CD4-positive, alpha-beta T cell treated with Interleukin-6 at 100 ng/mL for 8 hours (primary cell): ENCODE results near the gene ROPN1B.

Experiments used
- DNase-seq: peaks from one replicate; pipeline ENCODE4 v3.0.0-alpha.2; 2020; ENCODE audit warnings: mixed read lengths, low spot score

ROPN1B gene

DNA sequence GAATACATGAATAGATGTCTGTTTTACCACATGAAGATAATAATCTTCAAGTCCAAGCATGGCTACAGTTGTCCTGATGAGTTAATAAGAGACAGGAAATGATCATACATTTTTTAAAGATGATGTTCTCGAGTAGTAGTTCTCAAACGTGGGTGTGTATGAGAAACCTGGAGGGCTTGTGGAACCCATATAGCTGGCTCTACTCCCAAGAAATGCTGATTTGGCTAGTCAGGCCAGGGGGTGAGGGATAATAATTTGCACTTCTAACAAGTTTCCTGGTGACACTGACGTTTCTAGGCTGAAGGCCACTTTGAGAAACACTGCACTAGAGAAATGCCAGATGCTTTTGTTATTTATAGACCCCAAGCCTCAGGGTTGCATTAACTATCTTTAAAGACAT, 37.0 kb downstream of the ROPN1B start:
- no peak for DNase-seq

DNA sequence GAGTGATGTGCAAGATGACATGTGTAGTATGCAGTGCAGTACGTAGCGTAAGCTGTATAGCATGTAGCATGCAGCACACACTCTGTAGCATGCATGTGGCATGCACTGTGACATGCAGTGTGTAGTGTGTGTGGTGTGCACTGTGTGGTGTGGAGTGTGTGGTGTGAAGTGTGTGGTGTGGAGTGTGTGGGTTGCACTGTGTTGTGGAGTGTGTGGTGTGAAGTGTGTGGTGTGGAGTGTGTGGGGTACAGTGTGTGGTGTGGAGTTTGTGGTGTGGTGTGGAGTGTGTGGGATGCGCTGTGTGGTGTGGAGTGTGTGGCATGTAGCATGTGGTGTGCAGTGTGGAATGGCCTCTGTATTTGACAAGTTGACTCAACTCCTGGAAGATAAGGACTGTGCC, 39.2 kb downstream of the ROPN1B start:
- no peak for DNase-seq

DNA sequence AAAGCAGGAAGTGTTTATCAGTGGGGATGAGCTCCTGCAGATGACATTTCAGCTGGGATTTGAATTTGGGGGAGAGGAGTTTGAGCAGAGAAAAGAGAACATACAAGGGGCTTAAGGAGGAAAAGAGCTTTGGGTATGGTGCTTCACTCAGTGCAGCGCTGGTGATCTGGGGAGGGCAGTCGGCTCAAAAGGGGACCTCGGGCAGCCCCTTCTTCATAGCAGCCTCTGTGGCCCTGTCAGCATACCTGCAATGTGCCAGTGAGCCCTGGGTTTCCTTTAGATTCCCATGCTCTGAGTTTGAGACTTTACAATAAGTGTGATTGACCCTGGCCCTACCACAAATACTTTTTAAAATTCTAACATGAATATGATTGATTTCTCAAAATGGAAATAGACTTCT, 40.2 kb downstream of the ROPN1B start:
- no peak for DNase-seq

DNA sequence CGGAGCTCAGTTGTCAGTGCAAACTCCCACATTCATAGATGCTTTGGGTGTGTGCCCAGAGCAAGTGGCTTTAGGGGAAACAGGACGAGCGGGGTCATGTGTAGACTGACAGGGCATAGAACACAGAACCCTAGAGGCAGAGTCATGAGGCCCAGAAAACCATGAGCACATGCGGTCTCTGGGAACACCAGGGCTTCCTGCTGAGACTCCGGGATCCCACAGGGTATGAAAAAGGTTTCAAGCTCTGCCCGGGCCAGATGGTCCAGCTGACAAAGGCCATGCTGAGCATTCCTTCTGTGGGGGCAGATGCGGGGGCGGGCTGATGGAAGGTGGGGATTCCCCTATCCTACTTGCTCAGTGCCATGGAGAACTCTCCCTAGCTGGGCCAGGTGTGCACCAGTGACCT, 44.8 kb downstream of the ROPN1B start:
- DNase-seq, result no peak

DNA sequence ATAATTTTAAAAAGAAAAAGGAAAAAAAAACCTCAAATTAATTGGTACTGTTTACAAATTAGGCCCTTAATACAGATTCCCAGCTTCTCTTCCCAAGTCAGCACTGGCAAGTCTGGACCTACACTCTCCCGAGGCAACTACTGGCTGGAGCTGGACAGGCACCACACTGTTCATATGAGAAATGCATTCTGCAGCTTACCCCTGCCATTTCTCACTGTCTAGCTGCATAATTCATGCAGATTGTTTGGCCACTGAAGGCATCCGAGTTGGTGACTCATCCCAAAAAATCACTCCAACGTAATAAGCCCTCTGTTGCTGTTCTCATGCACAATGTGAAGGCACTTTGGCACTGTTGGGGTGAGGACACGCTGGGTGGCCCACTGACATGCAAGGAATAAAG, 45.3 kb downstream of the ROPN1B start:
- DNase-seq, result no peak

DNA sequence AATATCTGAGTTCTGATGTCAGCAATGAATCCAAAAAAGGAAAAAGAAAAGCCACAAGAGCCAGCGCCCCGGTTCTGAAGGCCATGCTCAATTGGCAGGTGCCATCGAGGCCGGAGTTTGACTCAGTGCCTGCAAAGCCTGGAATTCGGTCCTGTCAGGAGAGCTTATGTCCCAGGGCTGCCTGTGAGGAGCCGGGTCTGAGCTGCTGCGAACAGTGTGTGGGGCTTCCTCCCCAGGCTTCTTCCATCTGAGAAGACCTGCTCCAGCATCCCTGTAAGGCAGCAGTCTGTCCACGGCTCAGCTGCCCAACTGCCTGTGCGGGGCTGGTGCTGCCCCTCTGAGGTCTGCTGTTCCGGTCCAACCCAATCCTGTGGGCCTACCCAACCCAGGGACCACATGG, 46.1 kb downstream of the ROPN1B start:
- no peak for DNase-seq

DNA sequence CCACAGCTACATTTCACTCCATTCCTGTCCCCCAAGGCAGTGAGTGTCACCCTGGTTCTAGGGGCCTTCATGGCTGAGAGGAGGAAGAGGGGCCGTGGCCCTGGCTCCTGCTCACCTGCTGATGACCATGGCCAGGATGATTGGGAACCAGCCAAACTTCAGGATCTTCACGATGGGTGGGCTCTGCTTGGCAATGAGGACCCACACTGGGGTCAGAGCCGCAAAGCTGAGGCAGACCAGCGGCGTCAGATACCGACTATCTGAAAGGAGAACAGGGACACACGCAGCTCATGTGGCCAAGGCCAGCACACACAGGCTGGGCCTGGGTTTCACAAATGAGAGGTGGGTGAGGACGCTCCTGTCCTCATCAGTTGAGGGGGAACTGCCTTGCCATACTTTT, 47.6 kb downstream of the ROPN1B start:
- DNase-seq, result no peak

DNA sequence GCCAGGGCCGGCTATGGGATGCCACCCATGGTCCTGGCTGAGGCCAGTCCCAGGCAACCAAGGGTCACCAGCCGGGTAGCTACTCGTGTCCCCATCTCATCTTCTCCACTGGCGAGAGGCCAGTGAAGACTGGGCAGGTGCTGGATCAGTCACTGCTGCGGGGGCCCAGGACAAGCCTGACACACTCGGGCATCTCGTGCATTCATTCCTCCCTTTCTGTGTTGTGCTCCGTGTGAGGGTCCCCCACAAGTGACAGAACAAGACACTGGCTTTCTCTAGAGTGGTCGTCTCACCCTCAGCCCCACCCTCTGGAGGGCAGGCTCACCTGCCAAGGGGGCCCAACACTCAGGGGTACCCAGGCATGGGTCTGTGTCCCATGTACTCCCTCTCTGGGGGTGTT, 48.4 kb downstream of the ROPN1B start:
- DNase-seq, result no peak

DNA sequence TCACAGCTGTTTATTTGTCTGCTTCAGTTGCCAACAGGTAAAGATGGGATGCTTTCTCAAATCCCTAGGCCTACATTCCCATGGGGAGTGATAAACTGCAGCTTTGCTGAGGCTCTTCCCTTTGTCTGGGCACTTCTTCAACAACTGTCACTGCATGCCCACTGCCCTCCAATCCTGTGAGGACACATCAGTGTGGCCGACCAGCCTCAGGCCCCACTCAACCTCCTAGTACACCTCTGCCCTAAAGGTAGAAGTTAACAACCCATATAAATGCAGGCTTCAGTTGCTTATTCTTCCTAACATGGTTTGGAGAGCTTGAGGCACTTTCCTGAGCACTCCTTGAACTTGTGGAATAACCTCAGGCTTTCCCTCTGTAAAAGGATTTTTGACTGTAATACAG, 49.6 kb downstream of the ROPN1B start:
- no peak for DNase-seq

DNA sequence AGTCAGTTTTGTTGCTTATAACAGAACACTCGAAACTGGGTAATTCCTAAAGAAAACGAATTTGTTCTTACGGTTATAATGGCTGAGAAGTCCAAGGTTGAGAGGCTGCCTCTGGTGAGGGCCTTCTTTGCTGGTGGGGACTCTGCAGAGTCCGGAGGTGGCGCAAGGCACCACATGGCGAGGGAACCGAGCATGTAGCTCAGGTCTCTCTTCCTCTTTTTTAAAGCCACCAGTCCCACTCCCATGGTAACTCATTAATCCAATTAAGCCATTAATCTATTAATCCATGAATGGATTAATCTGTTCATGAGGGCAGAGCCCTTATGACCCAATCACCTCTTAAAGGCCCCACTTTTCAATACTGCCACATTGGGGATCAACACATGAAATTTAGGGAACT, 50.0 kb downstream of the ROPN1B start:
- DNase-seq, result no peak

DNA sequence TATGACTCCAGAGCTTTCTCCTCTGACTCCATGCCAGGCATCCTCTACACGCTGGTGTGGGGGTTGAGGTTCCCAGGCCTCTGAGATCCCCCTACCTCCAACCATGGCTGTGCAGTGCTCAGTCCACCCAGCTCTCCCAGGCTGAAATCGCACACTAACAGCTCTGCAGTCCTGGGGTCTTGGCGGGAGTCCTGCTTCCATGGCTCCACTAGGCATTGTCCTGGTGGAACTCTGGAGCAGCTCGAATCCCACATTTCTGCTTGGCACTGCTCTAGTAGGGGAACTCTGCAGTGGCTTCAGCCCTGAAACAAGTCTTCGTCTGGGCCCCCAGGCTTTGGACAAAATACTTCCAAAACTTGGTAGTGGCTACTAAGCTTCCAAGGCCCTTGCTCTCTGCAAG, 50.7 kb downstream of the ROPN1B start:
- DNase-seq, result no peak

DNA sequence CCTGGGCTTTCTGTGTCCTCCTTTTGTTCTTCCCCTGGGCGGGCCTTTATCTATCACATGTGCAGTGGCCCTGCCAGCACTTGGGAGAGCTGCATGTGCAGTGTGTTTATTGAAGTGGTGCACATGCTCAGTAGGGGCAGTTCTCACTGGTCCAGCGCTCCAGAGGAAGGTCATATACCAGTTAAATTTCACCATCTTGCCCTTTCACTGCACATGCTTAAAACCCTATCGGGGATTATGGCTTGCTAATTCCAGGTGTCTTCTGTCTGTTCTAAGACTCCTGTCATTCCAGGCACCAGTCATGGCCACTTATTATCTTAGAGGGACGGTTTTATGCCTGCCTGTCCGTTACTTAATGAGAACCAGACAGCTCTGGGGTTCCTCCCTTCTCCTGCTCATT, 52.2 kb downstream of the ROPN1B start:
- no peak for DNase-seq

DNA sequence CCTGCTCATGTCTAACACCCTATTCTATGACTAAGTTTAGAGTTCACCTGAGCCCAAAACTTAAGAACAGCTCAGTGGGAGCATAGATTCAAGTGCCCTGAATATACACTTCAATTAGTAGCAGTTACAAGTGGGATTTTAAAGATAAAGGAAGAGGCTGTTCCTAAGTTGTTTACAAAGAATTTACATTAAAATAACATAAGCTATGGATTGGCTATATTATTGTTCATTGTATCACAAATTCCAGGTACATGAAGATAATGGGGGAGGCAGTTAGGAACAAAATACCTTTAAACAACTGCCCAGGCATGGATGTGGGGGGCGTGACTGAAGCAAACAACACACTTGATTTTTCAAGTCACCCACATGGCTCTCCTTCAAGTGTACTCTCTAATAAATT, 52.7 kb downstream of the ROPN1B start:
- no peak for DNase-seq

DNA sequence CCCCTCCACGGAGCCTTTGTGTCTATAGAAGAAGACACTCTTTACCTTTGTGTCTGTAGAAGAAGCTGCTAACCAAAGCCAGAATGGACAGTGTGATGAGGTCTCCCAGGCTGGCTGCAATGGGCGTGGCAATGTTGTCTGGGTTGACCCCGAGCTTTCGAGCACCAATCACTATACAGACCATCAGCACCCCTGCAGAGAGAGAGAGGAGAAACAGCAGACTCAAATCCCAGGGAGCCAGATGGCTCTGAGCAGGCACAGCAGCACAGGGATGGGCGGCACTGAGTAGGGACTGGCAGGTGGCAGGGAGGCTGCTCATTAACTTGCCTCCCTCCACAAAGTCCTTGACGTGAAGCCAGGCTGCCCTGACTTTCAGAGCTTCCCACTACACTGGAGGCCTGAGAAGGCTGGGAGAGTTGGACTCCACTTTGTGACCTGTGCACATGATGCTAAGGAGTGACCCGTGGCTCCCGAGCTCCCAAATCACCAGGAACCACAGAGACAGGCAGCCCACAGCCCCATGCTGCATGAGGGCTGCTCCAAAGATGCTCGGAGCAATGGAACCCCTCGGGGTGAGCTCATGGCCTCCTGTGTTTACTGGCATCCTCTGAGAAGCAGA, 53.9 kb downstream of the ROPN1B start:
- no peak for DNase-seq

DNA sequence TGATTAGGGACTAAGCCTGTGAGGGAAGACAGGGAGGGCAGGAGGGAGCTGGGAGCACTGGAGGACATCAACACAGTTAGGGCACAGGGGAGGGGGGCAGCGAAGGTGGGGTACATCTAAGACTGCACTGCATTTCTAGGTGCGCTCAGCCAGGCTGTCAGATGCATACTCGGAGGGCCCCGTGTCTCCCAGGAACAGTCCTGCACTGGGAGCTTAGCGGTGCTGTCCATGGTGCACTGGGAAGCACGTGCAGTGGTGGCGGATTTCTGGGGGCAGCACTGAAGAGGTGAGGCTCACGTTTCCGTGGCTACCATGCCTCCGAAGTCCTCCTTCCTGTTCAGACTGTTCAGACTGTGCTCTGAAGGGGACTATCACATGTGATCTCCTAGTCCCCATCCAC, 54.4 kb downstream of the ROPN1B start:
- no peak for DNase-seq

DNA sequence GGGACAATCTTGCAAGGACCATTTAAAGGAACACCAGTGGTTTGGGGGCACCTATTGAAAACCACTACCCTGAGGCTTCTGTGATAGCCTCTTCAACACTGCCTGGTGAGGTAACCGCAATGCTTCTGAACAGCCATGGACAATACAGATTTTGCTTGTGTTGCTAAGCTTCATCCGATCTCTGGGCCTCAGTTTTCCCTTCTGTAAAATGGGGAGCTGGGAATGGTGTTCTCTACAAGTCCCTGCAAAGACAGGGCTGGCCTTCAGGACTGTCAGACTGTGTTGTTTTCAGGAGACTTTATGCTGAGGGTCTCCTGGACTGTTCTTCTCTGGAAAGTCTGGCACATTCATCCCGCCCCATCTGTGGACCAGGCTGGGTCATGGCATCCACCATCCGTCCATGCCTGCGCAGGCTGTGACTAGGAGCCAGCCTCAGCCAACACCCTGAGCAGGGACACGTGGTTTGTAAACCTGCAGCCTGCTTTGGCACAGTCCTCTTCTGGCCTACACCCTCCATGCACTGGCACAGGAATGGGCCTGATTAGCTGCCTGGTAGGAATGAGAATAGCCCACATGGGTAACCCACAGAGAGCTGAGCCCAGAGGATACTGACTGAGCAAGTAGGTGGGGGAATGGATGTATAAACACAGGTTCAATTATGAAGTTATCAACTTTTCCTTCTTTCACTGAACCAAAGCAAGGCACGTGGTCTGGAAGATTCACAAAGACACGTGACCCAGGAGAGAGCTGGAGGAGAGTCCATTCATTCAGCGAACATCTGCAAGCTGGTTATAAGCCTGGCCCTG, 55.3 kb downstream of the ROPN1B start:
- no peak for DNase-seq

DNA sequence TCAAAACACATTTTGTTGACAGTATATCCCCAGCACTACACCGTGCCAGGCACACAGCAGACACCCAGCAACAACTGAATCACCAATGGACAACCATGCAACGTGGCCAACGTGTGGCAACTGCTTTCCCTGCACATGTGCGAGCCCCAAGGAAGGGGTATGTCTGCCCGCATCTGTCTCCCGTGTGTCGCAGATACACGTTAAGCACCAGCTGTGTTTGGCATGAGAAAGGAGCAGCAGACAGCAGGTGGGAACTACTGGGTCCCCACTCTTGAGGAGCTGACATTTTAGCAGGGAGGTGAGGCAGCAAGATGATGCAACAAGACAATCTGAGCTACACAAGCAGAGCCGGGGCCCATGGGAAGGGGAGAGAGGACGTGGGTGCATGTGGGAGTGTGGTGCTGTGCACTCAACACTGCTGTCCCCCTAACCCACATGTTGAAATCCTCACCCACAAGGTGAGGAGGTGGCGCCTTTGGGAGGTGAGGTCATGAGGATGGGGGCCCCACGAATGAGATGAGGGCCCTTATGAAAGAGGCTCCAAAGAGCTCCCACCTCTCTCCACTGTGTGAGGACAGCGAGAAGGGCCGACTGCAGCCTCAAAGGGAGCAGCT, 56.2 kb downstream of the ROPN1B start:
- no peak for DNase-seq

DNA sequence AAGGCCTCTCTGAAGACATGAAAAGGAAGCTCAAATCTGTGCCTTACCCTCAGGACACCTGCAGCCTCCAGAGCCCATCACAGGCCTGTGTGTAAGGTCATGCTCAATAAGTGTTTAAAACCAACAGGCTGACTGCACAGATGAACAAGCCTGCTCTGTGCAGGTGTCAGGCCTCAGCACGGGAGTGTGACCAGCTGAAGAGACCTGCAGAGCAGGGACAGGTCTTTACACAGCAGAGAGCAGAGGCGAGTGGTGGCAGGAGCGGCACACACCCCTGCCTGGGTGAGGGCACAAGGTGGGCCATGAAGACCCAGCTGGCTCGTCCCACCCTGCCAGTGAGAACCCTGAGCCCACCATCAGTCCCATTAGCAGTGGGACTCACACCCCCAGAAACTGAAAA, 56.9 kb downstream of the ROPN1B start:
- no peak for DNase-seq

DNA sequence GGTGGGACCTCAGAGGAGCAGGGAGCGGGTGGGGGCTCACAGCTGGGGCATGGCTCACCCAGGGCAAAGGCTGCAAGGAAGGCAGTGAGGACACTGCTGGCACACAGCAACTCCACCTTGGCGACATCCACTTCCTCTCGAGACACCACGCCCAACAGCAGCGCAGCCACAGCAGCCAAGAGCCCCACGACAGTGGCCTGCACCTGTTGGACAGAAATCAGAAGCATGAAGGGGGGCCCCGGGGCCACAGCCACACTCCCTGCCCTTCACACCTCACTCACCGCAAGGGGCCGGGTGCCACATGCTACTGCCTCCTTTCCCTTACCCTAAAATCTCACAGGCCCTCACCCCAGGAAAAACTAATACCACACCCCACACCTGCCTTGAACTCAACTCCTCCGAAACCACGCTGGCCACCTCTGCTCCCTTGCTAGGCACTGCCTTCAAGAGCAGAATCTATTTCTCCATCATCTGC, 57.3 kb downstream of the ROPN1B start:
- no peak for DNase-seq

DNA sequence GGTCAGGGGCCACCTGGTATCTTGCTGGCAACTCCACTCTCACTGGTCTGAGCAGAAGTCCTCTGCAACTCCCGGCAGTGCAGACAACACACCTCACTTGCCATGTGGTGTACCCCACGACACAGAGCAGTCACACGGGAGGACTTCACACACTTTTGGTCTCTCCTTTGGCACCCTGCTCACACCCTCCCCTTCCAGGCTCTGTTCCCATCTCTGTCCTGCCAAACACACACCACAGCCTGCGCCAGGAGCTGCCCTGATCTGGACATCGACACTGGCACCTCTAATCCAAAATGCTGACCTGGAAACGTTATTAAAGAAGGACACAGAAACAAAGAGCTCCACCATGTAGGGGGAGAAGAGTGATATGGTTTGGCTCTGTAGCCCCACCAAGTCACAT, 57.8 kb downstream of the ROPN1B start:
- no peak for DNase-seq

DNA sequence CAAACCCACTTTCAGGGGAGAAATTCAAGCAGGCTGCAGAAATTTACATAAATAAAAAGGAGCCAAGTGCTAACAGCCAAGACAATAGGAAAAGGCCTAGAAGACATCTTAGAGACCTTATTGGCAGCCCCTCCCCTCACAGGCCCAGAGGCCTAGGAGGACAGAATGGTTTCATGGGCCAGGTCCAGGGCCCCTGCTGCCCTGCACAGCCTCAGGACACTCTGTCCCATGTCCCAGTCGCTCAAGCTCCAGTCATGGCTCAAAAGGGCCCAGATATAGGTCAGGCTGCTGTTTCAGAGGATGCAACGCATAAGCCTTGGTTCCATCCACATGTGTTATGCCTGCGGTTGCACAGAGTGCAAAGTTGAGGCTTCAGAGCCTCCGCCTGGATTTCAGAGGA, 59.1 kb downstream of the ROPN1B start:
- DNase-seq, result no peak

DNA sequence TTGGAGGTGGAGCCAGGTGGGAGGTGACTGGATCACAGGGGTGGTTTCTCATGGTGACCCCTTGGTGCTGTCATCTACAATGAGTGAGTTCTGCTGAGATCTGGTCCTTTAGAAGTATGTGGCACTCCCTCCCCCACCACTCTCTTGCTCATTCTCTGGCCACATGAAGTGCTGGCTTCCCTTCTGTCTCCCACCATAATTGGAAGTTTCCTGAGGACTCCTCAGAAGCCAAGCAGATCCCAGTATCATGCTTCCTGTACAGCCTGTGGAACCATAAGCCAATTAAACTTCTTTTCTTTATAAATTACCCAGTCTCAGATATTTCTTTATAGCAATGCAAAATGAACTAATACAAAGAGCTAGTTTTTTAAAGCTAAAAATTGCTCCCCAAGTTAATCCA, 60.3 kb downstream of the ROPN1B start:
- DNase-seq, result no peak

DNA sequence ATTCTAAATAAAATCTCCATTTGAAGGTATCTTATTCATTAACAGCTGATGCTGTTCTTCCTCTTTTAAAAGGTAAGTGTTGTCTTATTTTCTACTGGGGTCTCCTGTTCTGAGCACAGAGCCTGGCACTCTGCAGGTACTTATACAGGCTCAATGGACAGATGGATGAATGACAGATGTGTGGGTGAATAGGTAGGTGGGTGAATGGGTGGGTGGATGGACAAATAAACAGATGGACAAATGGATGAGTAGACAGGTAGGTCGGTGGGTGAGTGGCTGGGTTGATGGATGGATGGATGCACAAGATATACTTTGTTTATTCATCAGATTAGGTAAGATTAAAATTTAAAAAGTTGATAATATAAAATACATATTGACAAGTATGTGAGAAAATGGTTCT, 61.5 kb downstream of the ROPN1B start:
- DNase-seq, result no peak
